NCI-H748 (cell line): ENCODE measurements around the gene ABTB2.

Experiments used
- DNase-seq: peaks from one replicate; lab custom pipeline; 2025; ENCODE audit not compliant: unreplicated experiment; lab: John Stamatoyannopoulos, UW

The ABTB2 gene

DNA sequence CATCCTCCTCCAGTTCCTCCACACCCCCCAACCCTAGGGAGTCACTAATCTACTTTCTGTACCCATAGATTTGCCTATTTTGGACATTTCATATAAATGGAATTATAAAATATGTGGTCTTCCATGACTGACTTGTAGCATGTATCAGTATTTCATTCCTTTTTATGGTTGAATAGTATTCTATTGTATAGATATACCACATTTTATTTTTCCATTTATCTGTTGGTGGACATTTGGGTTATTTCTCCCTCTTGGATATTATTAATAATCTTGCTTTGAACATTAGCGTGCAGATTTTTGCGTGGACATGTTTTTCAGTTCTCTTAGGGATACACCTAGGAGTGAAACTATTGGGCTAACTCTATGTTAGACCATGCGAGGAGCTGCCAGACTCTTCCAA is 229.0 kb downstream of the ABTB2 start:
- no peak for DNase-seq

DNA sequence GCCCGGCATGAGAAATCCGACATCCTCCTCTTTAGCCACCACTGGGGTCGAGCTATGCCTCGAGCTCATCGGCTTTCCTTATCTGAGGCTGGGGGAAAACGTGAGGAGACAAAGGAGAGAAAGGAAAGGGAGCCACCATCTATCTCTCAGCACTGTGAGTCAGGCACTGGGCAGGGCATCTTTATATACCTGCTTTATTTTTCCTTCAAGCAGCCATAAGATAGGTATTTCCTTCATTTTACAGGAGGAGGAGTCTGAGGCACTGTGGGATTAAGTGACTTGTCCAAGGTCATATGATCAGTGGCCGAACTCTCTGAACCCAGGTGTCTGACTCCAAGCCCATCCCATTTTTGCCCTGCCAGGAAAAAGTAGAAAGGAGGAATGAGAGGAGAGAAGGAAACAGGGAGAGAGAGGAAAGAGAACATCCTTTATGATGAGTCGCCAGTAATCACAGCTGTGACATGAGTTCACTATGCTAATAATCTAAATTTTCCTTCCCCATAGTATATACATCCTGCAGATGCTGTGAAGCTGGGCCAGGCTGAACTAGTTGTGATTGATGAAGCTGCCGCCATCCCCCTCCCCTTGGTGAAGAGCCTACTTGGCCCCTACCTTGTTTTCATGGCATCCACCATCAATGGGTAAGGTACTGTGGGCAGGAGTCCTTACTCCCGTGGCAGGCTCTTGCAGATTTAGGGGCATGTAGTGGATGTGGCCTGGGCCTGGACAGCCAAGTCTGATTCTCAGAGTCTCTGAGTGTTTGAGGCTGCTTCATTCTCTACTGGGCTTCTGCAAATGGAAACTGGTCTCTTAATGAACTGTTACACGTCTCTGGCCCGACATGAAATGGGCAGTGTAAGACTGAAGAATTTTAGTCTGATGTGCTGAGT is 230.6 kb downstream of the ABTB2 start:
- DNase-seq, result no peak

DNA sequence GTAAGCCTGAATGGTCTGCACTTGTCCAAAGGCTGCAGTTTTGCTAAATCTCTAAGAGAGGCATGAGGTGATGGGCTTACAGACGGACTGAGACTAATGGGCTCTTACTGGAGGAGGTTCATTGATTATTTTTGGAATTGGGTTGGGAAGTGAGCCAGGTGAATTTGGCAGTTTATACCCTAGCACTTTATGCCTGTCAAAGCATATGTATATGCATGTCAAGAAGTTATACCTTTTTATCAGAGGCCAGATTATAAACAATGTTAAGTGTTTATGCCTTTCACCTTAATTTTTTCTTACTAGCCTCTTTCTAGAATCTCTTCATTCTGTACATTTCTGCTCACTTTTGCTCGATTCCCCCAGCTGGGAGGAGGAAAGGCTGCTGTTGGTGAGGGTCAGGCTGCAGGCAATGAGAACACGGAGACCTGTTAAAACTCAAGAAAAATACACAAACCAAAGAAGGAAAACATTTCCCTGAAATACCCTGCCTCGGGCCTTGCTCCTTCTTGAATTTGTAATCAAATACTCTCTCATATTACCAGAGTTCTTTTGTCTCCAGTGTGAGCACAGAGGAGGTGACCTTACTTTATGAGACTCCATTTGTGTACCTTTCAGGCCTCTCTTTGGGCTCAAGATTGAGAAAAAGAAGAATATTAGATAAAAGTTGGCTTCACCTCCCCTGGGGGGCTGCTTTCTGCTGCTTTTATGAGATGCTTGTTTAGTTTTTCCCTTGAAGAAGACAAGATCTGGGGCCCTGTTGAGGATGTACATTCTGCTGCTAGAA is 232.7 kb downstream of the ABTB2 start:
- no peak for DNase-seq

DNA sequence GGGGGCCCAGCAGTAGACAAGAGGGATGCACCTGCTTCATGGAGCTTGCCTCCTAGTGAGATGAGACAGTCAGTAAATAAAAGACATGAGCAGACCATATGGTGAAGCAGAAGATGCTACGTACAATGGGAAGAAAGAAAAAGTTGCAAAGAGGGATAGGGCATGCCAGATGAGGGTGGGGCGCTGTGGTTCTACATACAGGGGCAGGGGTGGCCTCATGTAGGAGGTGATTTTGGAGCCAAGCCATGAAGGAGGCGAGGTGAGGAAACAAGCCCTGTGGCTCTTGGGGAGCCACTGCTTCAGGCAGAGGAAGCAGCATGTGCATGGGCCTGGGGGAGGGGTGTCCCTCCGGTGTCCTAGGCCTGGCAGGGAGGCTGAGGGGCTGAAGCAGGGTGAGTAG is 237.2 kb downstream of the ABTB2 start:
- no peak for DNase-seq

DNA sequence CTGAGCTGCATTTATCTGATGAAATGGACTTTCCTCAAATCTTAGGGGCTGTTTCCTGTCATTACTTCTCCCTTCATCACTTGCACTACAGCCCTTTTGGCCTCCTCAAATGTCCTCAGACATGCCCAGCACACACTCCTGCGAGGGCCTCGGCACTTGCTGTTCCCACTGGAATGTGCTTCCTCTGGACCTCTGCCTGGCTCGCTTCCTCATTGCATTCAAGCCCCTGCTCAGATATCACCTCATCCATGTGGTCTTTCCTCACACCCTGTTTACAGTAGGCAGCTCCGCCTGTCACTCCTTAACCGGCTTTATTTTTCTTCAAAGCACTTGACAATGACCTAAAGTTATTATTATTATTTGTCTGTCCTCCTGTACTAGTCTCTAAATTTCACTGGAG is 243.3 kb downstream of the ABTB2 start:
- no peak for DNase-seq

DNA sequence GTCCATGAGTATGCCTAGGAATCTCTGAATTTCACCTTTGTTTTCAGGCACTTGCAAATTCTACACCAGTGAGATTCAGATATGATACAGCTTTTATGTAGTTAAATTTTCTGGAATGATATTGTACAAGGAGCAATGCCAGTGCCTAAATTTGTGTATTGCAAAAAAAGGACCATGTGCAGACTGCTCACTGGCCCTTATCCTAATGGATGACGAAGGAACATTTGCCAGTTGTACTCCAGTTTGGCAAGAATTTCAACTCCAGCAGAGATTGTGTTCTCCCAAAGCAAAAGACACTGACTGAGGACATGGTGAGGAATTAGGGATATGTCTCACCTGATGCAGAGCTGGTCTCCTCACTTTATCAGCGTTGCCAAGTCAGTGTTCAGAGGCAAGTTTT is 243.8 kb downstream of the ABTB2 start:
- no peak for DNase-seq

DNA sequence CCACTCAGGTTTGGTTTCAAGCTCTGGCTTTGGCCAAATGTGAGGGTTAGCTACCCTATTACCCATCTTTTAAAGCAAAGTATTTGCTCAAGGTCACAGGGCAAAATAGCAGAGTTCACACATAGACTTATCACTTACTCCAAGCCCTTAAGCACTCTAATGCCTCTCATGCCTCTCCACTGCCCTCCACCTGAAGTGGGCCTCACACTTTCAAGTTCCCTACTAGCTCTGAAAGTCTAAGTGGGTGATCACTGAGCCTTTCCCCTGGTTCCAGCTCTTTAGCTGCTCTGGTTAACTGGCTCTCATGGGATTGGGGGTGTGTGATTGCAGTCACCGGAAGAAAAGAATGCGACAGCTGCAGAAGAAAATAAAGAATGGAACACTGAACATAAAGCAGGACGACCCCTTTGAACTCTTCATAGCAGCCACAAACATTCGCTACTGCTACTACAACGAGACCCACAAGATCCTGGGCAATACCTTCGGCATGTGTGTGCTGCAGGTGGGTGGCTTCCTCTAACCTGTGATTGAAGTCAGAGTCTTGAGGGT is 246.0 kb downstream of the ABTB2 start:
- DNase-seq, result no peak

DNA sequence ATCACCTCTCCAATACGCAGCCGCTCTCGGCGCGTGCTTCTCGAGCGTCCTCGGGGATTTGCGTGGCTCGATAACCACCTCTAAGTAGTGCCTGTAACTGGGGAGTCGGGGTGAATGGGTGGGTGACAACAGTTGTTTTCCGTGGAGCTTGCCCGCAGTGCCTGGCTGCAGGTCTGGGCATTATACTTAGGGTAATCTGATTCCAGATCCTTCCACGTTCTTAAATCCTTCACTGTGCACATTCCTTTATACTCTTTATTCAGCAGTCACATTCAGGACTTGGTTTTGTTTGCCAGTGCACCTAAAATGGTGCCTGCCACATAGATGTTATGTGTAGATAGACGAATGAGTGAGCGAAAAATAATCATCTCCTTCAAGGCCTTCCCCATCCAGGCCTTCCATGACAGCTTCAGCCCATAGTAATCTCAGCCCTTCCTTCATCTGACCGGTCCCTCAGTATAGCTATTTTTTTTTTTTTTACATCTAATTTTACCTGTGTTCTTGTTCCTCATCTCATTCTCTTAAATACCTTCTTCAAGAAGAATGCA is 251.8 kb downstream of the ABTB2 start:
- DNase-seq, result peak; percentile 49

DNA sequence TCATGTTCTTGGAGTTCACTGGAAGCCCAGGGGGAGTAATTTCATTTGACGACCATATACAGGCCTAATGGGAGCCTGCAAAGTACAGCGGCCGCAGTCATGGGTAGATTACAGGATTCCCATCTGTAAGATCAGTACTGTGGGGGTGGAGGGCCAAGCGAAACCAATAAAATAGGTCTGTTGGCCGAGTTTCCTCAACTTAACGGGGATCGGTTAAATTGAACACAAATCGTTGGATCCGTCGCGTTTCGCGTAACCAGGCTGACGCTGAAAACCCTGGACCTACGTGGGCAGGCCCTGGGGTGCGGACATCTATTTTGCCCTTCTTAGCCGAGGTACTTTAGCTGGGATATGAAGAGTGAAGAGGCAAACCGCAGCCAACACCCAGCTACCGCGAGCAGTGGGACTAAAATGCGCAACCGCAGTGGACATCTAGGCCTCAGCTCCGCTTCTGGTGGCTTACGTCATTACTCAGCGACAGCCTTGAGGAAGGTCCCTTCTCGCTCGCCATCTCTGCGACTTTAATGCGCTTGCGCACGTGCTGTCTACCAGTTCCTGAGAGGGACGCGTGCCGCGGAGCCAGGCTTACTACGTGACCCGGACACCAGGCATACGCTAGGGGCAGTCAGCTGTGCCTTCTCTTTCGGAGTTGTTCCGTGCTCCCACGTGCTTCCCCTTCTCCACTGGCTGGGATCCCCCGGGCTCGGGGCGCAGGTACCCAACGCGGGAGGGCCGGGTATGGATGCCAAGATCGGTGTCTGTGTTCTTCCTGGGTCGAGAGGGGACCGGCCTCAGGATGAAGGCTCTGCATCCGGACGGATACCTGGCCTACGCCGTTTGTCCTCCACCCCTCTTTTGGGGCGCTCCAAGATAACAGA is 252.5 kb downstream of the ABTB2 start, which contains the start of gene NAT10:
Gene NAT10, plus strand, starts transcription at position 551 of the 878 bp plus-strand sequence. CDS start 2,597 bp downstream, outside the sequence.
- DNase-seq, result peak; percentile 99

DNA sequence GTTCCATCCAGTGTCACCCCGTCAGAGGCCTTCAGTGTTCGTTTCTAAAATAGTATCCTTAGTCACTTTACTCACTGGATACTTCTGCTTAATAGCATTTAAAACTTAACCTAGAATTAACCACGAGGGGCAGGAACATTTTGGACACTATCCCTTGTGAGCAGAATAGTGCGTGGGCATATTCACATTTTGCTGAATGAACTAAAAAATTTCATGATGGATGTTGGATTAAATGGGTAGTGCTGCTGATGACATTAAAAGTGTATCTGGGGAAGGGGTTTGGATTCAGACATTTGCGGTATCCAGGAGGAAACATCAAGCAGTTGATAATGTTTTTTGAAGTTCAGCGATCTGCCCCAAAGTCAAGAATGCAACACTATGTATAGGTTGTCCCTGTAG is 253.1 kb downstream of the ABTB2 start:
- DNase-seq, result no peak
